Esophagus muscularis mucosa (tissue), 4 donors: ENCODE measurements around the gene MBD1. TPM values are rescaled to one million over a fixed set of nuclear protein-coding genes. Genes with fewer than 3 reads are reported as not detected.
A peak's percentile ranks its signal among the peaks of the same experiment; 100 is the strongest.

Experiments
- DNase-seq: peaks from one replicate; pipeline ENCODE4 v3.0.0-alpha.2; 2017; ENCODE audit errors: extremely low spot score
- H3K27ac ChIP-seq, 4 donors: fragments of 200-600 bp; sonication (generic); replicated peaks in 1 of 4; 1 replicate in 3 of 4; 2 replicates in 1 of 4; pipeline ENCODE4 v1.5.1; 2016 to 2019; ENCODE audit warnings: mild to moderate bottlenecking in 1 of 4
- H3K27me3 ChIP-seq, 4 donors: fragments of 200-600 bp; sonication (generic); one replicate each; pipeline versions ENCODE4 v1.5.1 to v1.6.0; 2016 to 2019
- H3K36me3 ChIP-seq, 4 donors: fragments of 200-600 bp; sonication (generic); one replicate each; pipeline ENCODE4 v1.5.1; 2016 to 2019
- H3K4me1 ChIP-seq, 4 donors: fragments of 200-600 bp; sonication (generic); one replicate each; pipeline ENCODE4 v1.5.1; 2016 to 2019
- H3K4me3 ChIP-seq, 4 donors: fragments of 200-600 bp; sonication (generic); 1 replicate in 2 of 4; 2 replicates in 2 of 4; pipeline ENCODE4 v1.5.1; 2016 to 2019; ENCODE audit warnings: mild to moderate bottlenecking in 4 of 4, moderate library complexity in 1 of 4
- H3K9me3 ChIP-seq, 4 donors: fragments of 200-600 bp; sonication (generic); 1 replicate in 3 of 4; 2 replicates in 1 of 4; pipeline ENCODE4 v1.5.1; 2016 to 2019
- EP300 ChIP-seq: sonication (generic); formaldehyde crosslinking; IDR thresholded peaks from one replicate; pipeline ENCODE4 v1.6.1; 2017; ENCODE audit warnings: antibody characterized with exemption
- POLR2A ChIP-seq: fragments of 450-650 bp; IDR thresholded peaks from one replicate; pipeline ENCODE4 v1.6.1; 2017; ENCODE audit warnings: antibody characterized with exemption, moderate library complexity, mild to moderate bottlenecking, low read depth
- POLR2AphosphoS5 ChIP-seq, 2 donors: sonication (generic); formaldehyde crosslinking; IDR thresholded peaks; one replicate each; pipeline ENCODE4 v1.6.1; 2017; ENCODE audit warnings: antibody characterized with exemption in 2 of 2
- WGBS: methylation state at CpG from one replicate; pipeline ENCODE4 v1.1.5; 2018; 5-methylcytosine and 5-hydroxymethylcytosine counted together
- intact Hi-C: fragments of 100-400 bp; cut with DNase I; formaldehyde crosslinking; loops from one replicate; pipeline ENCODE4 v1.15.1; 2023
- total RNA-seq, 4 donors: library from RNA; depleted of rRNA; stranded (reverse); fragments of >200 nt; gene quantifications; one replicate each; pipeline versions ENCODE4 v1.1.0 to v1.2.1, GENCODE V29; 2016
- TF ChIP-seq, protein P1 (sequence below), 3 experiments: fragments of 200-600 bp in 2 of 3; fragments of 450-650 bp in 1 of 3; sonication (generic) in 2 of 3; IDR thresholded peaks; one replicate each; pipeline ENCODE4 v1.5.1; 2017 to 2019; ENCODE audit warnings: antibody characterized with exemption in 3 of 3, mild to moderate bottlenecking in 2 of 3, moderate library complexity in 1 of 3

MBD1 gene, protein sequence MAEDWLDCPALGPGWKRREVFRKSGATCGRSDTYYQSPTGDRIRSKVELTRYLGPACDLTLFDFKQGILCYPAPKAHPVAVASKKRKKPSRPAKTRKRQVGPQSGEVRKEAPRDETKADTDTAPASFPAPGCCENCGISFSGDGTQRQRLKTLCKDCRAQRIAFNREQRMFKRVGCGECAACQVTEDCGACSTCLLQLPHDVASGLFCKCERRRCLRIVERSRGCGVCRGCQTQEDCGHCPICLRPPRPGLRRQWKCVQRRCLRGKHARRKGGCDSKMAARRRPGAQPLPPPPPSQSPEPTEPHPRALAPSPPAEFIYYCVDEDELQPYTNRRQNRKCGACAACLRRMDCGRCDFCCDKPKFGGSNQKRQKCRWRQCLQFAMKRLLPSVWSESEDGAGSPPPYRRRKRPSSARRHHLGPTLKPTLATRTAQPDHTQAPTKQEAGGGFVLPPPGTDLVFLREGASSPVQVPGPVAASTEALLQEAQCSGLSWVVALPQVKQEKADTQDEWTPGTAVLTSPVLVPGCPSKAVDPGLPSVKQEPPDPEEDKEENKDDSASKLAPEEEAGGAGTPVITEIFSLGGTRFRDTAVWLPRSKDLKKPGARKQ
- 100 to 1,000 TPM in 1 of 4 donors, 10 to 100 TPM in 3; 65.6 to 101 (median 79.8) TPM for total RNA-seq

DNA sequence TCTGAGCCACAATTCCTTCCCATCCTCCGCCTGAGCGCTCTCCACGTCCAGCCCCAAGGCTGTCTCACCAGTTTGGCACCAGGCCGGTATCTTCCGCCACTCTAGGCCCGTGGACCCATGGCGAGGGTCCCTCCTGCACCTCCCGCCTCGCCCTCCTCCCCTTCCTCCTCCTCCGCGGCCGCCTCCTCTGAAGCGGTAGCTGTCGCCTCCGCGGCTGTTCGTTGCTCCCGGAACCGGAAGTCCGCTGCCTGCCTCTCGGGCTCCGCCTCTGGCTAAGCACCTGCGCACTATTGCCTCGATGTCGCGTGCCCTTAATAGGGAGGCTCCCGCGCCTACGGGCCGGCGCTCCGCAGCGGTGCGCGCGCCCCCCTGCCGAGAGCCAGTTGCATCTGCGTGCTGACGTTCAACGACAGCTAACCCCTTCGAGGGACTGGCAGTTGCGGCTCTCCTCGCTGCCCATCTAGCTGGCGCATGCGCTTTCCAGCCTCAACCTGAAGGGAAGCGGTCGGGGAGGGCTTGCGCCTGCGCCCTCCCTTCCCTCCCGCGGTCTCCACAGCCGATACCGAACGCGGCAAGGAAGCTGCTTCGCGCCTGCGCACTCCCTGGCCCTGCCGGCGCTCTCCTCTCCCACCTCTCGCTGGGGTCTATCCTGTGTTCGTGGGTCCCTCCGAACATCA lies at the start of gene MBD1:
Gene MBD1 (minus strand): TSS at position 229 of the 677 bp plus-strand sequence. CDS start 1,531 bp downstream, outside the sequence.
- H3K4me1 ChIP-seq: peaks cover 28 to 42% (median 36%) of the 10 kb centered on the region in 4 donors
- no peaks in the 10 kb centered on the region for H3K9me3 ChIP-seq
- intact Hi-C loops: loop anchor here (10.0 kb wide), 4 partner anchors 467 to 913 kb away; partner anchors contain the start of genes ACAA2, ME2, MEX3C and RPL17
- H3K4me3 ChIP-seq: peak within 1 kb of the TSS; percentile 91 to 94 (median 94)
- no peak for TF ChIP-seq EP300
- peak; percentile 61 for TF ChIP-seq POLR2A
- TF ChIP-seq, protein P1, sequence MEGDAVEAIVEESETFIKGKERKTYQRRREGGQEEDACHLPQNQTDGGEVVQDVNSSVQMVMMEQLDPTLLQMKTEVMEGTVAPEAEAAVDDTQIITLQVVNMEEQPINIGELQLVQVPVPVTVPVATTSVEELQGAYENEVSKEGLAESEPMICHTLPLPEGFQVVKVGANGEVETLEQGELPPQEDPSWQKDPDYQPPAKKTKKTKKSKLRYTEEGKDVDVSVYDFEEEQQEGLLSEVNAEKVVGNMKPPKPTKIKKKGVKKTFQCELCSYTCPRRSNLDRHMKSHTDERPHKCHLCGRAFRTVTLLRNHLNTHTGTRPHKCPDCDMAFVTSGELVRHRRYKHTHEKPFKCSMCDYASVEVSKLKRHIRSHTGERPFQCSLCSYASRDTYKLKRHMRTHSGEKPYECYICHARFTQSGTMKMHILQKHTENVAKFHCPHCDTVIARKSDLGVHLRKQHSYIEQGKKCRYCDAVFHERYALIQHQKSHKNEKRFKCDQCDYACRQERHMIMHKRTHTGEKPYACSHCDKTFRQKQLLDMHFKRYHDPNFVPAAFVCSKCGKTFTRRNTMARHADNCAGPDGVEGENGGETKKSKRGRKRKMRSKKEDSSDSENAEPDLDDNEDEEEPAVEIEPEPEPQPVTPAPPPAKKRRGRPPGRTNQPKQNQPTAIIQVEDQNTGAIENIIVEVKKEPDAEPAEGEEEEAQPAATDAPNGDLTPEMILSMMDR (IDR thresholded peaks at IDR 0.05): peak in 2 of 3 experiments; percentile 14 to 33
- peak; percentile 97 to 98 for TF ChIP-seq POLR2AphosphoS5 (IDR thresholded peaks at IDR 0.05)
- peak; percentile 98 for DNase-seq
- peak within 1 kb of the TSS; percentile 93 to 97 (median 94) for H3K27ac ChIP-seq
- H3K27me3 ChIP-seq: no peaks in the 10 kb centered on the region
- WGBS: 0% methylated on average over 22 of the region's 63 CpGs
- H3K36me3 ChIP-seq: peaks cover 13 to 71% (median 57%) of the 10 kb centered on the region in 4 donors

DNA sequence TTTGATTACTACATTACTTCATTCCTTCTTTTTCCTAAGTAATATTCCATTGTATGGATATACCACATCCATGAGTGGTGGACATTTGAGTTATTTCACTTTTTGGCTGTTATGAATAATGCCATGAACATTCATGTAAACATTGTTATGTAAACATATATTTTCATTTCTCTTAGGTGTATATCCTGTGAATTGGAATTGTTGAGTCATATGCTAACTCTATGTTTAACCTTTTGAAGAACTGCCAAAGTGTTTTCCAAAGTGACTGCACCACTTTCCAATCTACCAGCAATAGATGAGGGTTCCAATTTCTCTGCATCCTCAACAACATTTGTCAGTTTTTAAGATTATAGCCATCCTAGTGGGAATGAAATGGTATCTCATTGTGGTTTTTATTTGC lies 48.9 kb upstream of the MBD1 start:
- Histone ChIP-seq H3K27me3 (no peaks in the 10 kb centered on the region), H3K36me3 (no peaks in the 10 kb centered on the region), H3K27ac (no peak overlapping the region), H3K4me1 (no peaks in the 10 kb centered on the region), H3K4me3 (no peak overlapping the region), H3K9me3 (peaks cover 0 to 5% (median 0%) of the 10 kb centered on the region in 4 donors)
- intact Hi-C loops: no loop called here
- TF ChIP-seq EP300 (no peak), POLR2A (no peak), POLR2AphosphoS5 (IDR thresholded peaks at IDR 0.05) (no peak)
- TF ChIP-seq, protein P1 (IDR thresholded peaks at IDR 0.05): no peak
- no peak for DNase-seq

DNA sequence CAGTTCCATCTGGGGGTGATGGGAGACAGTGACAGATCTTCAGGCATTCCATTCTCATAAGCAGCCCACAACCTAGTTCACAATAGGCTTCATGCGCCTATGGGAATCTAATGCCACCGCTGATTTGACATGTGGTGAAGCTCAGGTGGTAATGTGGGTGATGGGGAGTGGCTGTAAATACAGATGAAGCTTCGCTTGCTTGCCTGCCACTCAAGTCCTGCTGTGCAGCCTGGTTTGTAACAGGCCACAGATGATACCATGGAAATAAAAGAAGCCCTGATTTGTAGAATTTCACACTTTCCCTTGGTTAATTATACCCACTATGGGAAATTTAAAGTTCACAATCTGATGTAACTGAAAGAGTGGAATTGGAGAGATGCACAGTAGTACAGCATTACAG lies 46.7 kb upstream of the MBD1 start:
- H3K36me3 ChIP-seq: no peaks in the 10 kb centered on the region
- no peaks in the 10 kb centered on the region for H3K27me3 ChIP-seq
- H3K4me3 ChIP-seq: no peak overlapping the region
- WGBS: 88% methylated on average over 3 of the region's 3 CpGs
- H3K27ac ChIP-seq: no peak overlapping the region
- DNase-seq: no peak
- TF ChIP-seq EP300 (no peak), POLR2A (no peak), POLR2AphosphoS5 (IDR thresholded peaks at IDR 0.05) (no peak)
- TF ChIP-seq, protein P1 (IDR thresholded peaks at IDR 0.05): no peak
- H3K9me3 ChIP-seq: peaks cover 0 to 5% (median 2%) of the 10 kb centered on the region in 4 donors
- H3K4me1 ChIP-seq: no peaks in the 10 kb centered on the region
- intact Hi-C loops: no loop called here

DNA sequence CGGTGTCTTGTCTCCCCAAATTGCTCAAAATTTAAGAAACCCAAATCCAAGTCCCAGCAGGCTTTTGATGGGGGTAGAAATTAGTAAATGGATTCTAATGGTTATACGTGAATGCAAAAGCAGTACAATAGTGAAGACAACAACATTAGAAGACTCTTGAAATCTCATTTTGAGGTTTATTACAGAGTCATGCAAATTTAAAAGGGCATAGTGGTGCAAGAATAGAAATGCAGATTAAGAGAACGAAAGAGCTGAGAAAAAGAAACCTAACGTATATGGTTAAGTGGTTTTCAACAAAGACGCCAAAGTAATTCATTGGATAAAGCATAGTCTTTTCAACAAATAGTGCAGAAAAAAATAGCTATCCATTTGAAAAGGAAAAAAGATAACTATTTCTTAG lies 39.4 kb upstream of the MBD1 start:
- WGBS: 80% methylated on average over 5 of the region's 5 CpGs
- H3K27ac ChIP-seq: no peak overlapping the region
- H3K27me3 ChIP-seq: peaks cover 0 to 11% (median 0%) of the 10 kb centered on the region in 4 donors
- TF ChIP-seq EP300: no peak
- TF ChIP-seq, protein P1 (IDR thresholded peaks at IDR 0.05): no peak
- no peak for TF ChIP-seq POLR2A
- TF ChIP-seq POLR2AphosphoS5 (IDR thresholded peaks at IDR 0.05): no peak
- H3K9me3 ChIP-seq: peaks cover 0 to 5% (median 0%) of the 10 kb centered on the region in 4 donors
- no peaks in the 10 kb centered on the region for H3K4me1 ChIP-seq
- intact Hi-C loops: no loop called here
- no peak overlapping the region for H3K4me3 ChIP-seq
- DNase-seq: no peak
- H3K36me3 ChIP-seq: no peaks in the 10 kb centered on the region
